K562 (cell line): ENCODE data around the gene SEC31A. TPM values are rescaled to one million over a fixed set of nuclear protein-coding genes. Genes with fewer than 3 reads are reported as not detected.

Experiments used
- ATF7 ChIP-seq: fragments of 450-650 bp; IDR thresholded peaks from 2 replicates; pipeline ENCODE4 v1.7.1; 2014; ENCODE audit warnings: mild to moderate bottlenecking, moderate library complexity
- BCL6 ChIP-seq: fragments of 250-450 bp; sonication (Bioruptor Pico); IDR thresholded peaks from 2 replicates; pipeline ENCODE4 v1.4.0; 2020
- BRCA1 ChIP-seq, 2 experiments: fragments of 450-650 bp in 1 of 2; sonication (generic) in 1 of 2; formaldehyde crosslinking in 1 of 2; IDR thresholded peaks; 2 replicates each; pipeline versions ENCODE4 v1.5.0 to v1.6.1; 2017 to 2020; ENCODE audit warnings: mild to moderate bottlenecking in 1 of 2, missing genetic modification reagents in 1 of 2
- CCNT2 ChIP-seq: IDR thresholded peaks from 2 replicates; pipeline ENCODE4 v1.6.1; 2011; ENCODE audit warnings: borderline replicate concordance, low read depth, mild to moderate bottlenecking, moderate library complexity, mixed read lengths, low read length; ENCODE audit not compliant: insufficient read length; ENCODE audit errors: extremely low read depth
- CREM ChIP-seq: IDR thresholded peaks from 2 replicates; pipeline ENCODE4 v1.6.1; 2014; ENCODE audit warnings: antibody characterized with exemption, low read depth
- CXXC5 ChIP-seq: fragments of 250-450 bp; sonication (Bioruptor Pico); IDR thresholded peaks from 2 replicates; pipeline ENCODE4 v1.8.0; 2022; ENCODE audit warnings: inconsistent platforms, mild to moderate bottlenecking, moderate library complexity
- DPF2 ChIP-seq: fragments of 450-650 bp; IDR thresholded peaks from 2 replicates; pipeline ENCODE4 v1.6.1; 2016
- GATA2 ChIP-seq: sonication (generic); formaldehyde crosslinking; IDR thresholded peaks from 2 replicates; pipeline ENCODE4 v1.4.0; 2020; ENCODE audit warnings: mild to moderate bottlenecking, missing genetic modification reagents
- NCOA1 ChIP-seq: fragments of 450-650 bp; IDR thresholded peaks from 2 replicates; pipeline ENCODE4 v1.6.1; 2016; ENCODE audit warnings: low read depth
- RBM22 ChIP-seq: fragments of 200-400 bp; formaldehyde crosslinking; IDR thresholded peaks from 2 replicates; pipeline ENCODE4 v1.6.1; 2018; ENCODE audit warnings: low read length, low read depth; ENCODE audit not compliant: poor library complexity, severe bottlenecking
- SP2 ChIP-seq: IDR thresholded peaks from 2 replicates; pipeline ENCODE4 v1.6.1; 2011; ENCODE audit warnings: mild to moderate bottlenecking, low read depth, low read length, moderate library complexity; ENCODE audit not compliant: poor library complexity, severe bottlenecking; ENCODE audit errors: extremely low read depth
- ZNF12 ChIP-seq: sonication (generic); formaldehyde crosslinking; IDR thresholded peaks from 2 replicates; pipeline ENCODE4 v1.4.0; 2020; ENCODE audit warnings: mild to moderate bottlenecking, missing genetic modification reagents
- ZNF133 ChIP-seq: fragments of 250-450 bp; sonication (Bioruptor Pico); IDR thresholded peaks from 2 replicates; pipeline ENCODE4 v1.4.0; 2020; ENCODE audit warnings: mild to moderate bottlenecking
- ZZZ3 ChIP-seq: fragments of 450-650 bp; IDR thresholded peaks from 2 replicates; pipeline ENCODE4 v1.6.1; 2016; ENCODE audit warnings: antibody characterized with exemption, mild to moderate bottlenecking, moderate library complexity
- polyA plus RNA-seq, 8 experiments: library from polyadenylated mRNA; depleted of rRNA in 4 of 8; stranded (reverse) in 5 of 8; unstranded in 3 of 8; fragments of >200 nt; fragmentation: Nextera tagmentation in 2 of 8; fragmentation: Illumina TruSeq in 1 of 8; extraction: Ambion mirVana in 2 of 8; extraction: Trizol in 1 of 8; gene quantifications; 2 replicates each; pipeline versions ENCODE4 v1.2.1 to v1.2.3, GENCODE V29; 2011 to 2014; ENCODE audit warnings: inconsistent platforms in 1 of 8, missing spikeins in 1 of 8
- total RNA-seq, 7 experiments: library from RNA; depleted of rRNA in 6 of 7; stranded (reverse); fragments of >200 nt in 6 of 7; fragmentation: Illumina TruSeq in 2 of 7; extraction: Trizol in 2 of 7; gene quantifications; 2 replicates each; pipeline versions ENCODE4 v1.2.1 to v1.2.3, GENCODE V29; 2011 to 2021; ENCODE audit warnings: low replicate concordance in 1 of 7
- TF ChIP-seq, protein P1 (sequence below): fragments of 250-450 bp; sonication (Bioruptor Pico); IDR thresholded peaks from 2 replicates; pipeline ENCODE4 v1.4.0; 2020; ENCODE audit warnings: mild to moderate bottlenecking, moderate library complexity
- TF ChIP-seq, protein P2 (sequence below): fragments of 450-650 bp; IDR thresholded peaks from 2 replicates; pipeline ENCODE4 v1.6.1; 2016; ENCODE audit warnings: low read depth, mild to moderate bottlenecking, moderate library complexity
- TF ChIP-seq, protein P3 (sequence below): sonication (generic); formaldehyde crosslinking; IDR thresholded peaks from 2 replicates; pipeline ENCODE4 v1.8.0; 2022; ENCODE audit warnings: missing genetic modification reagents, mild to moderate bottlenecking, moderate library complexity, borderline replicate concordance
- TF ChIP-seq, protein P4 (sequence below): fragments of 450-650 bp; IDR thresholded peaks from 2 replicates; pipeline ENCODE4 v1.6.1; 2014; ENCODE audit warnings: low read depth, mild to moderate bottlenecking, moderate library complexity, borderline replicate concordance
- TF ChIP-seq, protein P5 (sequence below): IDR thresholded peaks from 2 replicates; pipeline ENCODE4 v1.6.1; 2016; ENCODE audit warnings: missing genetic modification characterization, missing compliant biosample characterization

SEC31A gene
- total and polyA plus RNA-seq, 9 of the 15 experiments (the other 6 are each of a cell fraction or from before 2014, with no cell fraction given), result 78.9 to 241 (median 173) TPM

DNA sequence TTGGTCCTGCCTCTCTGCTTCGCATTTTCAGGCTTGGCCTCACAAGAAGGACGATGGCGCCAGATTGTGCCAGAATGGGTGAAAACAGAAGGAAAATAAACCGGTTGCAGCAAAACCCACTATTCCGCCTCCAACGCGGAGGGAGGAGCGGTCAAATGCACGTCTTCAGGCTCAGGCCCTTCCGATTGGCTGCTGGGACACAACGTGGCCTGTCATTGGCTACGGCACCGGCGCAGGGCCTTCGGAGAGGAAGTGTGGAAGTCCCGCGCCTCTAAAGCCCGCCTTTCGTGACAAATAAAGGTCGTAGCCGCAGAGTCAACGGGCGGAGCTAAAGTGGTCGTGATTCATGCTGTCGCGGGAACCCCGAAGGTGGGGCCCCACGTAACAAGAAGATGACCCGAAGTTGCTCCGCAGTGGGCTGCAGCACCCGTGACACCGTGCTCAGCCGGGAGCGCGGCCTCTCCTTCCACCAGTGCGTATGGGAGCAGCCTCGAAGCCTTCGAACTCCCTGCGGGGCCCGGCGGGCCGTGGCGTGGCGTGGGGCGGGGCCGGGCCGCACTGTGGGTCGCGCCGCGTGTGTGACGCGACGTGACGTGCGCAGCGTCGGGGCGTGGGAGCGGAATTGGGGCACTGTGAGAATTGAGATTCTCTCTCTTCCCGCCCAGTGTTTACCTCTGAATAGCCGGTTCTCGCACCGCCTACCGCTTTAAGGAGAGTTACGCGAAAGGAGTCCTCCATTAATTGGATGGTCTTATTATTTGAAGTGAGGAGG is 9.6 kb upstream of the SEC31A start, which contains the start of gene THAP9 (continued):
- TF ChIP-seq NCOA1, result 0 out of 2 replicates have a peak, but pooled peaks have one; percentile 11
- peak; percentile 73 for TF ChIP-seq SP2
- peak; percentile 52 for TF ChIP-seq RBM22
- peak; percentile 97 for TF ChIP-seq ZZZ3
- peak; percentile 90 for TF ChIP-seq ATF7
- TF ChIP-seq ZNF133 (CRISPR knock-in tag), result no peak
- no peak for TF ChIP-seq BCL6 (CRISPR knock-in tag)
- peak; percentile 97 for TF ChIP-seq CREM
- TF ChIP-seq GATA2 (CRISPR knock-in tag), result peak; percentile 1; the same call in 1 of the 2 replicates
- TF ChIP-seq, protein P1, sequence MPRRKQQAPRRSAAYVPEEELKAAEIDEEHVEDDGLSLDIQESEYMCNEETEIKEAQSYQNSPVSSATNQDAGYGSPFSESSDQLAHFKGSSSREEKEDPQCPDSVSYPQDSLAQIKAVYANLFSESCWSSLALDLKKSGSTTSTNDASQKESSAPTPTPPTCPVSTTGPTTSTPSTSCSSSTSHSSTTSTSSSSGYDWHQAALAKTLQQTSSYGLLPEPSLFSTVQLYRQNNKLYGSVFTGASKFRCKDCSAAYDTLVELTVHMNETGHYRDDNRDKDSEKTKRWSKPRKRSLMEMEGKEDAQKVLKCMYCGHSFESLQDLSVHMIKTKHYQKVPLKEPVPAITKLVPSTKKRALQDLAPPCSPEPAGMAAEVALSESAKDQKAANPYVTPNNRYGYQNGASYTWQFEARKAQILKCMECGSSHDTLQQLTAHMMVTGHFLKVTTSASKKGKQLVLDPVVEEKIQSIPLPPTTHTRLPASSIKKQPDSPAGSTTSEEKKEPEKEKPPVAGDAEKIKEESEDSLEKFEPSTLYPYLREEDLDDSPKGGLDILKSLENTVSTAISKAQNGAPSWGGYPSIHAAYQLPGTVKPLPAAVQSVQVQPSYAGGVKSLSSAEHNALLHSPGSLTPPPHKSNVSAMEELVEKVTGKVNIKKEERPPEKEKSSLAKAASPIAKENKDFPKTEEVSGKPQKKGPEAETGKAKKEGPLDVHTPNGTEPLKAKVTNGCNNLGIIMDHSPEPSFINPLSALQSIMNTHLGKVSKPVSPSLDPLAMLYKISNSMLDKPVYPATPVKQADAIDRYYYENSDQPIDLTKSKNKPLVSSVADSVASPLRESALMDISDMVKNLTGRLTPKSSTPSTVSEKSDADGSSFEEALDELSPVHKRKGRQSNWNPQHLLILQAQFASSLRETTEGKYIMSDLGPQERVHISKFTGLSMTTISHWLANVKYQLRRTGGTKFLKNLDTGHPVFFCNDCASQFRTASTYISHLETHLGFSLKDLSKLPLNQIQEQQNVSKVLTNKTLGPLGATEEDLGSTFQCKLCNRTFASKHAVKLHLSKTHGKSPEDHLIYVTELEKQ, result no peak
- no peak for TF ChIP-seq BRCA1 (IDR thresholded peaks at IDR 0.05)
- TF ChIP-seq BRCA1 (CRISPR knock-in tag; IDR thresholded peaks at IDR 0.05), result no peak
- TF ChIP-seq, protein P2, sequence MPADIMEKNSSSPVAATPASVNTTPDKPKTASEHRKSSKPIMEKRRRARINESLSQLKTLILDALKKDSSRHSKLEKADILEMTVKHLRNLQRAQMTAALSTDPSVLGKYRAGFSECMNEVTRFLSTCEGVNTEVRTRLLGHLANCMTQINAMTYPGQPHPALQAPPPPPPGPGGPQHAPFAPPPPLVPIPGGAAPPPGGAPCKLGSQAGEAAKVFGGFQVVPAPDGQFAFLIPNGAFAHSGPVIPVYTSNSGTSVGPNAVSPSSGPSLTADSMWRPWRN, result peak; percentile 54; the same call in 1 of the 2 replicates
- peak; percentile 79 for TF ChIP-seq CCNT2
- peak; percentile 96 for TF ChIP-seq CXXC5 (CRISPR knock-in tag)
- TF ChIP-seq ZNF12 (CRISPR knock-in tag), result 0 out of 2 replicates have a peak, but pooled peaks have one; percentile 3
- TF ChIP-seq, protein P3, sequence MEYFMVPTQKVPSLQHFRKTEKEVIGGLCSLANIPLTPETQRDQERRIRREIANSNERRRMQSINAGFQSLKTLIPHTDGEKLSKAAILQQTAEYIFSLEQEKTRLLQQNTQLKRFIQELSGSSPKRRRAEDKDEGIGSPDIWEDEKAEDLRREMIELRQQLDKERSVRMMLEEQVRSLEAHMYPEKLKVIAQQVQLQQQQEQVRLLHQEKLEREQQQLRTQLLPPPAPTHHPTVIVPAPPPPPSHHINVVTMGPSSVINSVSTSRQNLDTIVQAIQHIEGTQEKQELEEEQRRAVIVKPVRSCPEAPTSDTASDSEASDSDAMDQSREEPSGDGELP, result peak; percentile 65; the same call in 1 of the 2 replicates
- TF ChIP-seq DPF2, result peak; percentile 54
- TF ChIP-seq, protein P4, sequence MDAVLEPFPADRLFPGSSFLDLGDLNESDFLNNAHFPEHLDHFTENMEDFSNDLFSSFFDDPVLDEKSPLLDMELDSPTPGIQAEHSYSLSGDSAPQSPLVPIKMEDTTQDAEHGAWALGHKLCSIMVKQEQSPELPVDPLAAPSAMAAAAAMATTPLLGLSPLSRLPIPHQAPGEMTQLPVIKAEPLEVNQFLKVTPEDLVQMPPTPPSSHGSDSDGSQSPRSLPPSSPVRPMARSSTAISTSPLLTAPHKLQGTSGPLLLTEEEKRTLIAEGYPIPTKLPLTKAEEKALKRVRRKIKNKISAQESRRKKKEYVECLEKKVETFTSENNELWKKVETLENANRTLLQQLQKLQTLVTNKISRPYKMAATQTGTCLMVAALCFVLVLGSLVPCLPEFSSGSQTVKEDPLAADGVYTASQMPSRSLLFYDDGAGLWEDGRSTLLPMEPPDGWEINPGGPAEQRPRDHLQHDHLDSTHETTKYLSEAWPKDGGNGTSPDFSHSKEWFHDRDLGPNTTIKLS, result peak; percentile 95
- TF ChIP-seq, protein P5, sequence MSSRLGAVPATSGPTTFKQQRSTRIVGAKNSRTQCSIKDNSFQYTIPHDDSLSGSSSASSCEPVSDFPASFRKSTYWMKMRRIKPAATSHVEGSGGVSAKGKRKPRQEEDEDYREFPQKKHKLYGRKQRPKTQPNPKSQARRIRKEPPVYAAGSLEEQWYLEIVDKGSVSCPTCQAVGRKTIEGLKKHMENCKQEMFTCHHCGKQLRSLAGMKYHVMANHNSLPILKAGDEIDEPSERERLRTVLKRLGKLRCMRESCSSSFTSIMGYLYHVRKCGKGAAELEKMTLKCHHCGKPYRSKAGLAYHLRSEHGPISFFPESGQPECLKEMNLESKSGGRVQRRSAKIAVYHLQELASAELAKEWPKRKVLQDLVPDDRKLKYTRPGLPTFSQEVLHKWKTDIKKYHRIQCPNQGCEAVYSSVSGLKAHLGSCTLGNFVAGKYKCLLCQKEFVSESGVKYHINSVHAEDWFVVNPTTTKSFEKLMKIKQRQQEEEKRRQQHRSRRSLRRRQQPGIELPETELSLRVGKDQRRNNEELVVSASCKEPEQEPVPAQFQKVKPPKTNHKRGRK, result no peak
